SK-N-MC (cell line): ENCODE results near the gene ATP10D.

Experiments used
- EZH2 ChIP-seq: fragments of 200-600 bp; sonication (generic); IDR thresholded peaks from one replicate; pipeline ENCODE4 v1.6.1; 2017; ENCODE audit warnings: antibody characterized with exemption
- FOXP2 ChIP-seq: optimal IDR thresholded peaks from 2 replicates; pipeline ENCODE3; 2011; ENCODE audit warnings: mild to moderate bottlenecking, moderate library complexity; ENCODE audit not compliant: insufficient read depth; ENCODE audit errors: extremely low read length, control extremely low read depth
- POLR2AphosphoS5 ChIP-seq: IDR thresholded peaks from 2 replicates; pipeline ENCODE4 v1.6.1; 2012; ENCODE audit warnings: mild to moderate bottlenecking, low read depth, low read length, borderline replicate concordance

- TF ChIP-seq EZH2, result no peak
- no peak for TF ChIP-seq POLR2AphosphoS5
- TF ChIP-seq FOXP2, result no peak
Measured at GRCh38 chr4:47482326-47482725, 2.7 kb upstream of the ATP10D start.
